B cell (primary cell): ENCODE measurements around the gene LYG2.

Source experiments
- EZH2 ChIP-seq: IDR thresholded peaks from 2 replicates; pipeline ENCODE4 v1.6.1; 2012; ENCODE audit warnings: borderline replicate concordance, low read depth, mild to moderate bottlenecking, moderate library complexity, low read length; ENCODE audit not compliant: insufficient read depth, poor library complexity, severe bottlenecking
- TF ChIP-seq, protein P1 (sequence below): fragments of 200-600 bp; IDR thresholded peaks from one replicate; pipeline ENCODE4 v1.8.0; 2022; ENCODE audit warnings: antibody characterized with exemption, mild to moderate bottlenecking

DNA sequence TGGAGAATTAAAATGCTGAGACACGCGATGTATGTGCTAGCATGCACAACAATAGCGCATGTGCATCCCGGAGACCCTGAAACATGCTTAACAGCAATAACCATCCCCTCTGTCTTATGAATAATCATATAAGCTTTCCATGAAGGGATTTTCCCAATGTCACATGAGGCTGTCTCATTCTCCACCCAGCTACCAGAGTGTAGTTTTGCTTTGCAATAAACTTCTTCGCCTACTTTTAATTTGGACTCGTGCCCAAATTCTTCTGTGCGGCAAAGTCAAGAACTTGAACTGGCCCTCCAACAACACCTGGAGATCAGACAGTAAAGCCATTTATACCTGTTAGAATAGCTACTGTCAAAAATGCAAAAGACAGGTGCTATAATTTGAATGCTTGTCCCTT lies 30.1 kb upstream of the LYG2 start:
- TF ChIP-seq, protein P1, sequence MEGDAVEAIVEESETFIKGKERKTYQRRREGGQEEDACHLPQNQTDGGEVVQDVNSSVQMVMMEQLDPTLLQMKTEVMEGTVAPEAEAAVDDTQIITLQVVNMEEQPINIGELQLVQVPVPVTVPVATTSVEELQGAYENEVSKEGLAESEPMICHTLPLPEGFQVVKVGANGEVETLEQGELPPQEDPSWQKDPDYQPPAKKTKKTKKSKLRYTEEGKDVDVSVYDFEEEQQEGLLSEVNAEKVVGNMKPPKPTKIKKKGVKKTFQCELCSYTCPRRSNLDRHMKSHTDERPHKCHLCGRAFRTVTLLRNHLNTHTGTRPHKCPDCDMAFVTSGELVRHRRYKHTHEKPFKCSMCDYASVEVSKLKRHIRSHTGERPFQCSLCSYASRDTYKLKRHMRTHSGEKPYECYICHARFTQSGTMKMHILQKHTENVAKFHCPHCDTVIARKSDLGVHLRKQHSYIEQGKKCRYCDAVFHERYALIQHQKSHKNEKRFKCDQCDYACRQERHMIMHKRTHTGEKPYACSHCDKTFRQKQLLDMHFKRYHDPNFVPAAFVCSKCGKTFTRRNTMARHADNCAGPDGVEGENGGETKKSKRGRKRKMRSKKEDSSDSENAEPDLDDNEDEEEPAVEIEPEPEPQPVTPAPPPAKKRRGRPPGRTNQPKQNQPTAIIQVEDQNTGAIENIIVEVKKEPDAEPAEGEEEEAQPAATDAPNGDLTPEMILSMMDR, result no peak
- no peak for TF ChIP-seq EZH2
